Measurements from ENCODE around the gene RNASET2. TPM values are rescaled to one million over a fixed set of nuclear protein-coding genes. Genes with fewer than 3 reads are reported as not detected.

The RNASET2 gene
- total RNA-seq, 2 donors from 2014 or later, result 25.8 to 29.3 TPM

- DNase-seq, result no peak
- no peaks in the 10 kb centered on the region for H3K9me3 ChIP-seq (ENCODE audit: control insufficient read depth, low read length)
- no peak overlapping the region for H3K9ac ChIP-seq (ENCODE audit: extremely low read depth, low read length, poor library complexity, severe bottlenecking)
- H3K9me3 Mint-ChIP-seq, result no peaks in the 10 kb centered on the region
- H3K27ac ChIP-seq (ENCODE audit: low read depth, low read length), result no peak overlapping the region
- WGBS, 2 experiments (ENCODE audit: insufficient coverage in 1 of 2, insufficient read length in 1 of 2), result 89 to 94% methylated on average over 20 to 21 of the region's 21 CpGs
- no peak overlapping the region for H3K27ac Mint-ChIP-seq
- peaks cover 7% of the 10 kb centered on the region for H3K4me1 ChIP-seq (ENCODE audit: control insufficient read depth, insufficient read depth, low read length)
- H3K4me1 Mint-ChIP-seq, result peaks cover 11% of the 10 kb centered on the region
- H3K4me3 Mint-ChIP-seq, result no peak overlapping the region
- no peaks in the 10 kb centered on the region for H3K27me3 ChIP-seq (ENCODE audit: control insufficient read depth, insufficient read depth, low read length, poor library complexity, severe bottlenecking)
- no peak overlapping the region for H3K4me3 ChIP-seq (ENCODE audit: low read length)
- no peaks in the 10 kb centered on the region for H3K27me3 Mint-ChIP-seq (ENCODE audit: insufficient read depth)
- H3K36me3 Mint-ChIP-seq (ENCODE audit: low read depth), result peaks cover 1% of the 10 kb centered on the region
- no peak for TF ChIP-seq CTCF (conservative IDR thresholded peaks at IDR 0.05)
- no peaks in the 10 kb centered on the region for H3K36me3 ChIP-seq (ENCODE audit: control insufficient read depth, insufficient read depth, low read length)
These were observed 27.5 kb downstream of the RNASET2 start for GRCh38 chr6:166928644-166929541.

- WGBS, 2 experiments (ENCODE audit: insufficient coverage in 1 of 2, insufficient read length in 1 of 2), result 78 to 87% methylated on average over 6 to 12 of the region's 13 CpGs
- H3K36me3 ChIP-seq (ENCODE audit: control insufficient read depth, insufficient read depth, low read length), result no peaks in the 10 kb centered on the region
- peaks cover 7% of the 10 kb centered on the region for H3K4me1 ChIP-seq (ENCODE audit: control insufficient read depth, insufficient read depth, low read length)
- no peak overlapping the region for H3K27ac Mint-ChIP-seq
- H3K9me3 Mint-ChIP-seq, result no peaks in the 10 kb centered on the region
- no peaks in the 10 kb centered on the region for H3K27me3 Mint-ChIP-seq (ENCODE audit: insufficient read depth)
- H3K9me3 ChIP-seq (ENCODE audit: control insufficient read depth, low read length), result no peaks in the 10 kb centered on the region
- H3K27ac ChIP-seq (ENCODE audit: low read depth, low read length), result no peak overlapping the region
- peaks cover 1% of the 10 kb centered on the region for H3K36me3 Mint-ChIP-seq (ENCODE audit: low read depth)
- H3K4me1 Mint-ChIP-seq, result peaks cover 11% of the 10 kb centered on the region
- no peak for TF ChIP-seq CTCF (conservative IDR thresholded peaks at IDR 0.05)
- DNase-seq, result no peak
- no peak overlapping the region for H3K9ac ChIP-seq (ENCODE audit: extremely low read depth, low read length, poor library complexity, severe bottlenecking)
- H3K27me3 ChIP-seq (ENCODE audit: control insufficient read depth, insufficient read depth, low read length, poor library complexity, severe bottlenecking), result no peaks in the 10 kb centered on the region
- no peak overlapping the region for H3K4me3 ChIP-seq (ENCODE audit: low read length)
- H3K4me3 Mint-ChIP-seq, result no peak overlapping the region
These were observed 28.3 kb downstream of the RNASET2 start for GRCh38 chr6:166927935-166928643.

GRCh38 chr6:166927240-166927934 lies 29.0 kb downstream of the RNASET2 start:
- H3K4me1 Mint-ChIP-seq, result peaks cover 11% of the 10 kb centered on the region
- H3K4me3 Mint-ChIP-seq, result no peak overlapping the region
- Histone ChIP-seq H3K9ac (ENCODE audit: extremely low read depth, low read length, poor library complexity, severe bottlenecking) (no peak overlapping the region), H3K4me1 (ENCODE audit: control insufficient read depth, insufficient read depth, low read length) (peaks cover 7% of the 10 kb centered on the region), H3K9me3 (ENCODE audit: control insufficient read depth, low read length) (no peaks in the 10 kb centered on the region), H3K27ac (ENCODE audit: low read depth, low read length) (no peak overlapping the region), H3K36me3 (ENCODE audit: control insufficient read depth, insufficient read depth, low read length) (no peaks in the 10 kb centered on the region), H3K27me3 (ENCODE audit: control insufficient read depth, insufficient read depth, low read length, poor library complexity, severe bottlenecking) (no peaks in the 10 kb centered on the region), H3K4me3 (ENCODE audit: low read length) (no peak overlapping the region)
- no peaks in the 10 kb centered on the region for H3K36me3 Mint-ChIP-seq (ENCODE audit: low read depth)
- no peaks in the 10 kb centered on the region for H3K27me3 Mint-ChIP-seq (ENCODE audit: insufficient read depth)
- TF ChIP-seq CTCF (conservative IDR thresholded peaks at IDR 0.05), result no peak
- WGBS, 2 experiments (ENCODE audit: insufficient coverage in 1 of 2, insufficient read length in 1 of 2), result 88 to 93% methylated on average over 1 to 12 of the region's 12 CpGs
- H3K9me3 Mint-ChIP-seq, result no peaks in the 10 kb centered on the region
- H3K27ac Mint-ChIP-seq, result no peak overlapping the region
- DNase-seq, result no peak

All from endodermal cell (in vitro differentiated cells).